WTC11 (cell line): ENCODE data around the gene SGF29. TPM values are rescaled to one million over a fixed set of nuclear protein-coding genes. Genes with fewer than 3 reads are reported as not detected.
"Not testable (repeated sequence)": the region's sequence is repeated elsewhere in the genome, so short reads cannot be mapped to it uniquely, and the experiment has no call there.

Experiments used
- ATAC-seq: fragments of 200-7000 bp; cut with Tn5 transposase; 2 replicates; pipeline ENCODE4 v1.10.0; 2021; ENCODE audit warnings: mild to moderate bottlenecking, moderate library complexity
- CTCF ChIA-PET: fragments of 300-600 bp; sonication (Branson Sonifier 250); formaldehyde crosslinking; loops from one replicate; lab custom pipeline; 2021; ENCODE audit warnings: antibody characterized with exemption; lab: Charles Lee
- POLR2A ChIA-PET: fragments of 350-600 bp; sonication (Branson Sonifier 250); formaldehyde crosslinking; loops from one replicate; lab custom pipeline; 2021; ENCODE audit warnings: antibody characterized with exemption; lab: Charles Lee
- DNase-seq: peaks from one replicate; pipeline ENCODE4 v3.0.0; 2021; ENCODE audit warnings: low spot score
- H3K27ac Mint-ChIP-seq: 2 replicates; pipeline ENCODE4 v1.8.0; 2021; ENCODE audit warnings: mixed read lengths
- H3K27me3 Mint-ChIP-seq: 2 replicates; pipeline ENCODE4 v1.8.0; 2021; ENCODE audit warnings: low read depth, mild to moderate bottlenecking, moderate library complexity, mixed read lengths
- H3K36me3 Mint-ChIP-seq: 2 replicates; pipeline ENCODE4 v1.8.0; 2021; ENCODE audit warnings: mixed read lengths
- H3K4me1 Mint-ChIP-seq: 2 replicates; pipeline ENCODE4 v1.8.0; 2022; ENCODE audit warnings: mixed read lengths
- H3K4me3 Mint-ChIP-seq: 2 replicates; pipeline ENCODE4 v1.8.0; 2021; ENCODE audit warnings: mild to moderate bottlenecking, moderate library complexity, mixed read lengths
- H3K9me3 Mint-ChIP-seq: 2 replicates; pipeline ENCODE4 v1.8.0; 2021; ENCODE audit warnings: mixed read lengths
- FOXK1 ChIP-seq: sonication (generic); formaldehyde crosslinking; IDR thresholded peaks from 2 replicates; pipeline ENCODE4 v1.8.0; 2022; ENCODE audit warnings: mild to moderate bottlenecking, moderate library complexity, missing genetic modification reagents
- SMAD4 ChIP-seq: sonication (generic); formaldehyde crosslinking; IDR thresholded peaks from 2 replicates; pipeline ENCODE4 v1.8.0; 2022; ENCODE audit warnings: mild to moderate bottlenecking, missing genetic modification reagents
- total RNA-seq: library from RNA; stranded (reverse); gene quantifications from 3 replicates; pipeline ENCODE4 v1.2.3, GENCODE V29; 2021

Gene SGF29
- total RNA-seq, 1 experiment from 2014 or later = 15.0 TPM

- Mint-ChIP-seq H3K27me3 (no peaks in the 10 kb centered on the region), H3K36me3 (no peaks in the 10 kb centered on the region), H3K9me3 (0 out of 2 replicates have a peak, but pooled peaks cover 3% of the 10 kb centered on the region), H3K27ac (no peak overlapping the region), H3K4me3 (peak overlapping the region; percentile 57), H3K4me1 (peaks cover 19% of the 10 kb centered on the region)
- CTCF ChIA-PET = interaction anchor here (1.0 to 1.2 kb wide), 2 partner anchors 26 to 302 kb away, joined by 3 read pairs; partner anchors contain the start of gene SULT1A2
- DNase-seq (peak; percentile 64), ATAC-seq (peak; percentile 65)
- POLR2A ChIA-PET = no interaction called here
- TF ChIP-seq FOXK1 (CRISPR knock-in tag) (no peak), SMAD4 (CRISPR knock-in tag) (no peak)
Observed at GRCh38 chr16:28623172-28623711, 69.5 kb downstream of the SGF29 start.

- DNase-seq, POLR2A ChIA-PET, H3K9me3 Mint-ChIP-seq, ATAC-seq, H3K27ac Mint-ChIP-seq, H3K36me3 Mint-ChIP-seq, H3K4me3 Mint-ChIP-seq, H3K27me3 Mint-ChIP-seq, H3K4me1 Mint-ChIP-seq, CTCF ChIA-PET: not testable (repeated sequence)
Observed at GRCh38 chr16:28630905-28631304, 77.2 kb downstream of the SGF29 start.

- ATAC-seq, H3K9me3 Mint-ChIP-seq, CTCF ChIA-PET, H3K27me3 Mint-ChIP-seq, H3K4me3 Mint-ChIP-seq, DNase-seq, H3K4me1 Mint-ChIP-seq, H3K36me3 Mint-ChIP-seq, POLR2A ChIA-PET, H3K27ac Mint-ChIP-seq: not testable (repeated sequence)
Observed at GRCh38 chr16:28636093-28636823, 82.5 kb downstream of the SGF29 start.

GRCh38 chr16:28637765-28638164 is 84.0 kb downstream of the SGF29 start, which contains the start of gene NPIPB8:
Gene NPIPB8, plus strand, starts transcription at chr16:28638065. Its CDS starts 296 bp downstream, at chr16:28638361.
- H3K36me3 Mint-ChIP-seq, DNase-seq, H3K27ac Mint-ChIP-seq, H3K9me3 Mint-ChIP-seq, ATAC-seq, H3K4me3 Mint-ChIP-seq, H3K27me3 Mint-ChIP-seq, H3K4me1 Mint-ChIP-seq, CTCF ChIA-PET, POLR2A ChIA-PET: not testable (repeated sequence)

- H3K27ac Mint-ChIP-seq, H3K9me3 Mint-ChIP-seq, H3K27me3 Mint-ChIP-seq, POLR2A ChIA-PET, DNase-seq, ATAC-seq, H3K4me3 Mint-ChIP-seq, CTCF ChIA-PET, H3K36me3 Mint-ChIP-seq, H3K4me1 Mint-ChIP-seq: not testable (repeated sequence)
Observed at GRCh38 chr16:28638359-28638758, 84.6 kb downstream of the SGF29 start.

GRCh38 chr16:28639959-28640358 is 86.2 kb downstream of the SGF29 start:
- CTCF ChIA-PET, H3K36me3 Mint-ChIP-seq, H3K4me3 Mint-ChIP-seq, DNase-seq, H3K9me3 Mint-ChIP-seq, POLR2A ChIA-PET, H3K4me1 Mint-ChIP-seq, H3K27me3 Mint-ChIP-seq, H3K27ac Mint-ChIP-seq, ATAC-seq: not testable (repeated sequence)

Other genes starting within 250 kb of the SGF29 start
- gene NPIPB6, start 190.4 kb upstream of the SGF29 start, total RNA-seq = 0.83 to 2.6 TPM (median 2.5 TPM) in 3 replicates
- gene EIF3CL, start 150.1 kb upstream of the SGF29 start, total RNA-seq = 92.5 to 144 TPM (median 103 TPM) in 3 replicates
- gene NPIPB7, start 81.6 kb upstream of the SGF29 start, total RNA-seq = 0.33 to 0.92 TPM (median 0.66 TPM) in 3 replicates
- gene CLN3, start 61.8 kb upstream of the SGF29 start, total RNA-seq = 20.9 to 23.9 TPM (median 22.3 TPM) in 3 replicates
- gene APOBR, start 59.3 kb upstream of the SGF29 start, total RNA-seq = 0.09 to 0.11 TPM in 2 of 3 replicates, not detected in the other
- gene IL27, start 47.1 kb upstream of the SGF29 start, total RNA-seq = not detected in 3 replicates
- gene NUPR1, start 14.9 kb upstream of the SGF29 start, total RNA-seq = 0.33 to 1.1 TPM (median 0.66 TPM) in 3 replicates
- 0.35 to 0.87 TPM (median 0.55 TPM) in 3 replicates for gene SULT1A2, start 43.1 kb downstream of the SGF29 start, total RNA-seq
- gene SULT1A1, start 56.1 kb downstream of the SGF29 start, total RNA-seq = 3.2 to 5.6 TPM (median 5.4 TPM) in 3 replicates
- 1.1 to 2.1 TPM (median 1.3 TPM) in 3 replicates for gene NPIPB8, start 84.1 kb downstream of the SGF29 start, total RNA-seq
- 728 to 868 TPM (median 730 TPM) in 3 replicates for gene EIF3C, start 157.5 kb downstream of the SGF29 start, total RNA-seq
- 1.4 to 2.5 TPM (median 1.5 TPM) in 3 replicates for gene NPIPB9, start 197.9 kb downstream of the SGF29 start, total RNA-seq